ENCODE results near the gene TMSB4X.

- TF ChIP-seq SIX5 (IDR thresholded peaks at IDR 0.05; ENCODE audit: low read depth, low read length), result no peak
- TF ChIP-seq SP1 (IDR thresholded peaks at IDR 0.05; ENCODE audit: low read depth, low read length), result no peak
- no peak for TF ChIP-seq EZH2 (IDR thresholded peaks at IDR 0.05; ENCODE audit: low read depth, low read length, severe bottlenecking)
- no peak for TF ChIP-seq EP300 (IDR thresholded peaks at IDR 0.05; ENCODE audit: borderline replicate concordance in 1 of 2, low read depth in 2 of 2, low read length in 2 of 2)
- TF ChIP-seq GTF2F1 (IDR thresholded peaks at IDR 0.05; ENCODE audit: borderline replicate concordance, low read depth, low read length), result no peak
- TF ChIP-seq CTCF (IDR thresholded peaks at IDR 0.05; ENCODE audit: control extremely low read depth in 1 of 3, insufficient read depth in 1 of 3, low read depth in 1 of 3, low read length in 3 of 3), result no peak
- TF ChIP-seq SUZ12 (IDR thresholded peaks at IDR 0.05; ENCODE audit: low read length), result no peak
- no peak for TF ChIP-seq ATF3 (IDR thresholded peaks at IDR 0.05; ENCODE audit: insufficient read depth, low read depth, low read length)
Observed at GRCh38 chrX:12986886-12987285, 12.0 kb downstream of the TMSB4X start.

Data from H1 (cell line).